Neuronal stem cell (in vitro differentiated cells): ENCODE measurements around the gene CLEC2L.

Experiments used
- DNase-seq: peaks from one replicate; pipeline ENCODE4 v3.0.0-alpha.2; 2013; ENCODE audit warnings: low spot score
- H2AFZ ChIP-seq: one replicate; pipeline ENCODE4 v1.6.1; 2013; ENCODE audit warnings: mild to moderate bottlenecking, low read length, inconsistent platforms
- H2AK5ac ChIP-seq: 2 replicates; pipeline ENCODE4 v1.6.1; 2013; ENCODE audit warnings: low read depth, mild to moderate bottlenecking, inconsistent platforms, low read length, moderate library complexity, mixed read lengths
- H2BK120ac ChIP-seq: 2 replicates; pipeline ENCODE4 v1.6.1; 2013; ENCODE audit warnings: low read depth, mild to moderate bottlenecking, inconsistent platforms, low read length, moderate library complexity, mixed read lengths
- H2BK12ac ChIP-seq: one replicate; pipeline ENCODE4 v1.6.1; 2013; ENCODE audit warnings: low read length, inconsistent platforms
- H2BK15ac ChIP-seq: 2 replicates; pipeline ENCODE4 v1.6.1; 2013; ENCODE audit warnings: mild to moderate bottlenecking, low read length, inconsistent platforms, mixed read lengths
- H2BK5ac ChIP-seq: one replicate; pipeline ENCODE4 v1.6.1; 2013; ENCODE audit warnings: inconsistent platforms, mild to moderate bottlenecking, low read length, moderate library complexity
- H3K14ac ChIP-seq: one replicate; pipeline ENCODE4 v1.6.1; 2013; ENCODE audit warnings: low read length, inconsistent platforms
- H3K18ac ChIP-seq: 2 replicates; pipeline ENCODE4 v1.6.1; 2013; ENCODE audit warnings: low read length, inconsistent platforms
- H3K23ac ChIP-seq: 2 replicates; pipeline ENCODE4 v1.6.1; 2013; ENCODE audit warnings: low read depth, mild to moderate bottlenecking, mixed read lengths, low read length, inconsistent platforms; ENCODE audit not compliant: poor library complexity
- H3K27ac ChIP-seq: replicated peaks from 3 replicates; pipeline ENCODE4 v1.5.1; 2013; ENCODE audit warnings: low read length, inconsistent platforms
- H3K27me3 ChIP-seq, 3 experiments: 2 replicates each; pipeline ENCODE4 v1.6.1; 2013; ENCODE audit warnings: low read length in 3 of 3, mild to moderate bottlenecking in 2 of 3, inconsistent platforms in 1 of 3, low read depth in 1 of 3, mixed read lengths in 1 of 3, moderate library complexity in 1 of 3; ENCODE audit not compliant: control insufficient read depth in 3 of 3, insufficient read depth in 3 of 3
- H3K36me3 ChIP-seq, 2 donors: replicated peaks in 1 of 2; 2 replicates each; pipeline ENCODE4 v1.6.1; 2013; ENCODE audit warnings: low read length in 2 of 2; ENCODE audit not compliant: control insufficient read depth in 2 of 2, insufficient read depth in 2 of 2
- H3K4ac ChIP-seq: 2 replicates; pipeline ENCODE4 v1.6.1; 2013; ENCODE audit warnings: inconsistent platforms, mild to moderate bottlenecking, low read length, moderate library complexity
- H3K4me1 ChIP-seq, 2 donors: 1 replicate in 1 of 2; 2 replicates in 1 of 2; pipeline ENCODE4 v1.6.1; 2013; ENCODE audit warnings: low read length in 2 of 2, low read depth in 1 of 2; ENCODE audit not compliant: control insufficient read depth in 2 of 2, insufficient read depth in 1 of 2
- H3K4me2 ChIP-seq: one replicate; pipeline ENCODE4 v1.6.1; 2013; ENCODE audit warnings: mild to moderate bottlenecking, low read length, inconsistent platforms; ENCODE audit not compliant: insufficient read depth, poor library complexity, severe bottlenecking
- H3K4me3 ChIP-seq, 2 donors: 2 replicates each; pipeline ENCODE4 v1.5.1; 2013; ENCODE audit warnings: low read length in 2 of 2, mild to moderate bottlenecking in 2 of 2, inconsistent platforms in 1 of 2, moderate library complexity in 1 of 2
- H3K79me1 ChIP-seq: one replicate; pipeline ENCODE4 v1.6.1; 2013; ENCODE audit warnings: low read depth, mild to moderate bottlenecking, inconsistent platforms, low read length, moderate library complexity
- H3K9ac ChIP-seq: one replicate; pipeline ENCODE4 v1.6.1; 2013; ENCODE audit warnings: mild to moderate bottlenecking, low read depth, low read length, inconsistent platforms; ENCODE audit not compliant: poor library complexity
- H3K9me3 ChIP-seq, 2 donors: replicated peaks in 1 of 2; 2 replicates each; pipeline versions ENCODE3 to v1.6.1; 2013; ENCODE audit warnings: low read length in 2 of 2, mild to moderate bottlenecking in 2 of 2, inconsistent platforms in 1 of 2, low read depth in 1 of 2, mixed read lengths in 1 of 2, moderate library complexity in 1 of 2; ENCODE audit not compliant: control insufficient read depth in 2 of 2, insufficient read depth in 1 of 2
- H4K8ac ChIP-seq: one replicate; pipeline ENCODE4 v1.6.1; 2013; ENCODE audit warnings: low read depth, mild to moderate bottlenecking, inconsistent platforms, low read length, moderate library complexity
- H4K91ac ChIP-seq: one replicate; pipeline ENCODE4 v1.6.1; 2013; ENCODE audit warnings: low read length, low read depth, mild to moderate bottlenecking, inconsistent platforms; ENCODE audit not compliant: poor library complexity
- WGBS, 2 donors: extraction: QIAGEN DNeasy Blood & Tissue Kit; methylation state at CpG; one replicate each; pipeline ENCODE4 v1.1.7; 2013; ENCODE audit warnings: missing lambda C conversion rate in 2 of 2, mixed read lengths in 1 of 2; ENCODE audit not compliant: insufficient read length in 2 of 2, insufficient replicate concordance in 1 of 2; ENCODE audit errors: extremely low coverage in 2 of 2; 5-methylcytosine and 5-hydroxymethylcytosine counted together

Gene CLEC2L

DNA sequence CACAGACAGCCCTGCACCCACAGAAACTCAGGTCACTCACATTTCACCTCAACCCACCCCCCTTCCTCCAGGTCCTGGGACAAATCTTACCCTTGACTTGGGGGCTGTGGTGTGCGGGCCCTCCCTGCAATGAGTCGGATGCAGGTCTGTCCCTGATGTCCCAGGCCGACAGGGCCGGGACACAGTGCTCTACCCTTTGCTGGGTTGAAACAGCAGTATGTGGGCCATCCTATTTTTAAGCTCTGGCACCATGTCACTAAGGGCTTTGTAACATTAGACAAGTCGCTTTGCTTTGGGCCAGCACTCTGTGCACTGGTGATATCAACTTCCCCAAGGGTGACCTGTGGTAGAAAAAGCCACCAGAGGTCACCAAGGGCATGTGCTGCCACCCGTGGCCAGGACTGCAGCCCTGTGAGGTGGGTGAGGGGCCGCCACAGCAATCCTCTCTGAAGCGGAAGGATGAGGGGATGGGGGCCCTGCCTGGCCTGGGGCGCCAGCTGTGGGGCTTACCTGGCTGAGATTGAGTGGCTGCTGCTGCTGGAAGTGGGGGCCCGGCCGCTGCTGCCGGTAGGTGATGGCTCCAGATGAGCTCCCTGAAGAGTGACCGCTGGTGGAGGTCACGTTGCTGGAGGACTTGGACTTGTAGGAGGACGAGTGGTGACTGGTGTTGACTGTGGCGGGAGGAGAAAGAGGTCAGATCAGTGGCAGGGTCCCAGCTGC, 51.3 kb downstream of the CLEC2L start:
- Histone ChIP-seq H3K9ac (no peak overlapping the region), H4K91ac (no peak overlapping the region), H2AK5ac (no peak overlapping the region), H3K27me3 (no peaks in the 10 kb centered on the region), H3K27ac (no peak overlapping the region), H3K4me3 (no peak overlapping the region), H2BK12ac (no peak overlapping the region), H3K14ac (no peak overlapping the region), H3K4ac (peak overlapping the region; percentile 29), H2BK5ac (peak overlapping the region; percentile 26), H2BK120ac (no peak overlapping the region), H3K23ac (peak overlapping the region; percentile 61), H3K79me1 (no peaks in the 10 kb centered on the region), H3K18ac (no peak overlapping the region), H3K36me3 (peaks cover 10 to 71% of the 10 kb centered on the region in 2 donors), H3K4me2 (no peak overlapping the region), H4K8ac (no peak overlapping the region), H2BK15ac (no peak overlapping the region), H3K4me1 (peaks cover 0 to 5% of the 10 kb centered on the region in 2 donors), H3K9me3 (no peaks in the 10 kb centered on the region), H2AFZ (no peak overlapping the region)
- DNase-seq = no peak
- no CpG with 5 or more reads among the region's 16 CpGs for WGBS, 2 donors

DNA sequence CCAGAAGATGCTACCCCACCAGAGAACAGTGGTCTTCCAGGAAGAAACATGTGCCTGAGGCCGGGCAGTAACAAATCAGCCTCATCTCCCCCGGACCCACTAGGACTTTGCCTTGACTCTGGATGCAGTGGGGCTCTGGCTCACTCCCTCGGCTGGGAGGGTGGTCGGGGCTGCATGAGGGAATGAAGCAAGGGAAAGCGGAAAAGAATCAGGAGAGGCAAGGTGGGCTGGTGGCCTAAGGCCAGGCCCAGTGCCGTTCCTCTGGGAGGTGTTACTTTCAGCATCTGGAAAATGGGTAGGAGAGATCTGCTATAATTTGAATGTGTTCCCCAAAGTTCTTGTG, 51.8 kb downstream of the CLEC2L start:
- peak overlapping the region; percentile 61 for H3K23ac ChIP-seq
- peaks cover 0 to 5% of the 10 kb centered on the region in 2 donors for H3K4me1 ChIP-seq
- H3K4ac ChIP-seq = no peak overlapping the region
- no peak overlapping the region for H3K9ac ChIP-seq
- no peak for DNase-seq
- H2BK120ac ChIP-seq = no peak overlapping the region
- H4K91ac ChIP-seq = no peak overlapping the region
- H2AFZ ChIP-seq = no peak overlapping the region
- H3K27ac ChIP-seq = no peak overlapping the region
- H2AK5ac ChIP-seq = no peak overlapping the region
- no peak overlapping the region for H2BK12ac ChIP-seq
- H3K36me3 ChIP-seq = peaks cover 11 to 76% of the 10 kb centered on the region in 2 donors
- H3K27me3 ChIP-seq = no peaks in the 10 kb centered on the region
- no peaks in the 10 kb centered on the region for H3K79me1 ChIP-seq
- no CpG with 5 or more reads among the region's 6 CpGs for WGBS, 2 donors
- H2BK15ac ChIP-seq = no peak overlapping the region
- H3K9me3 ChIP-seq = no peaks in the 10 kb centered on the region
- H3K4me2 ChIP-seq = no peak overlapping the region
- no peak overlapping the region for H3K4me3 ChIP-seq
- no peak overlapping the region for H4K8ac ChIP-seq
- no peak overlapping the region for H3K18ac ChIP-seq
- no peak overlapping the region for H3K14ac ChIP-seq
- H2BK5ac ChIP-seq = peak overlapping the region; percentile 26

GRCh38 chr7:139576179-139576973, 52.9 kb downstream of the CLEC2L start:
- Histone ChIP-seq H3K79me1 (no peaks in the 10 kb centered on the region), H3K14ac (no peak overlapping the region), H3K36me3 (peaks cover 13 to 85% of the 10 kb centered on the region in 2 donors), H3K27me3 (no peaks in the 10 kb centered on the region), H3K4ac (no peak overlapping the region), H3K4me3 (no peak overlapping the region), H3K4me1 (no peaks in the 10 kb centered on the region), H2BK15ac (no peak overlapping the region), H3K18ac (no peak overlapping the region), H3K4me2 (no peak overlapping the region), H3K23ac (no peak overlapping the region), H4K8ac (no peak overlapping the region), H3K27ac (no peak overlapping the region), H2AK5ac (no peak overlapping the region), H2BK120ac (no peak overlapping the region), H2AFZ (no peak overlapping the region), H2BK12ac (no peak overlapping the region), H3K9ac (no peak overlapping the region), H4K91ac (no peak overlapping the region), H3K9me3 (no peaks in the 10 kb centered on the region), H2BK5ac (no peak overlapping the region)
- DNase-seq = no peak
- no CpG with 5 or more reads among the region's 11 CpGs for WGBS, 2 donors

GRCh38 chr7:139580435-139580834, 57.0 kb downstream of the CLEC2L start:
- Histone ChIP-seq H2BK120ac (no peak overlapping the region), H2BK15ac (no peak overlapping the region), H3K4me3 (no peak overlapping the region), H3K23ac (no peak overlapping the region), H3K9me3 (no peaks in the 10 kb centered on the region), H4K8ac (no peak overlapping the region), H3K14ac (no peak overlapping the region), H3K27ac (no peak overlapping the region), H3K36me3 (peaks cover 17 to 91% of the 10 kb centered on the region in 2 donors), H3K79me1 (no peaks in the 10 kb centered on the region), H4K91ac (no peak overlapping the region), H3K27me3 (no peaks in the 10 kb centered on the region), H3K9ac (no peak overlapping the region), H2BK5ac (no peak overlapping the region), H3K18ac (no peak overlapping the region), H2BK12ac (no peak overlapping the region), H2AFZ (no peak overlapping the region), H3K4ac (no peak overlapping the region), H3K4me2 (no peak overlapping the region), H3K4me1 (peaks cover 0 to 4% of the 10 kb centered on the region in 2 donors), H2AK5ac (no peak overlapping the region)
- no peak for DNase-seq
- no CpG with 5 or more reads among the region's 3 CpGs for WGBS, 2 donors
